MM.1S (cell line): ENCODE measurements around the gene CCDC8.

Source experiments
- CTCF ChIP-seq: fragments of 300-600 bp; sonication (generic); IDR thresholded peaks from 2 replicates; pipeline ENCODE4 v1.5.1; 2016; ENCODE audit warnings: antibody characterized with exemption, low read length, mixed read lengths
- EZH2 ChIP-seq: fragments of 300-600 bp; sonication (generic); optimal IDR thresholded peaks from 2 replicates; pipeline ENCODE3; 2017; ENCODE audit warnings: low read depth, mild to moderate bottlenecking, antibody characterized with exemption, low read length, mixed read lengths
- EZH2phosphoT487 ChIP-seq: fragments of 300-600 bp; sonication (generic); IDR thresholded peaks from 2 replicates; pipeline ENCODE4 v1.6.1; 2018; ENCODE audit warnings: antibody characterized with exemption, low read length

GRCh38 chr19:46428239-46429135 is 15.1 kb upstream of the CCDC8 start, which contains the start of gene PNMA8C:
- no peak for TF ChIP-seq CTCF
- TF ChIP-seq EZH2: no peak
- no peak for TF ChIP-seq EZH2phosphoT487
